ENCODE data around the gene CMIP.
"Not testable (repeated sequence)": the region's sequence is repeated elsewhere in the genome, so short reads cannot be mapped to it uniquely, and the experiment has no call there.

Gene CMIP

GRCh38 chr16:81444448-81445121 lies at the start of gene CMIP:
Gene CMIP, plus strand, starts transcription at chr16:81444808.
- peak; percentile 52 to 65 for DNase-seq (ENCODE audit: low read depth in 1 of 2, low spot score in 1 of 2)

- no peak for DNase-seq (ENCODE audit: low read depth in 1 of 2, low spot score in 1 of 2)
These were observed 49.5 kb upstream of the CMIP start for GRCh38 chr16:81394966-81395655.

- no peak for DNase-seq (ENCODE audit: low read depth in 1 of 2, low spot score in 1 of 2)
These were observed 47.3 kb upstream of the CMIP start for GRCh38 chr16:81397058-81397878.

GRCh38 chr16:81397879-81398520 lies 46.6 kb upstream of the CMIP start:
- no peak for DNase-seq (ENCODE audit: low read depth in 1 of 2, low spot score in 1 of 2)

- no peak for DNase-seq (ENCODE audit: low read depth in 1 of 2, low spot score in 1 of 2)
These were observed 44.7 kb upstream of the CMIP start for GRCh38 chr16:81399909-81400308.

GRCh38 chr16:81401035-81401950 lies 43.3 kb upstream of the CMIP start:
- no peak for DNase-seq (ENCODE audit: low read depth in 1 of 2, low spot score in 1 of 2)

- no peak for DNase-seq (ENCODE audit: low read depth in 1 of 2, low spot score in 1 of 2)
These were observed 41.4 kb upstream of the CMIP start for GRCh38 chr16:81403208-81403600.

- peak; percentile 57 to 71 for DNase-seq (ENCODE audit: low read depth in 1 of 2, low spot score in 1 of 2)
These were observed 40.8 kb upstream of the CMIP start for GRCh38 chr16:81403601-81404391.

GRCh38 chr16:81405002-81405401 lies 39.6 kb upstream of the CMIP start:
- DNase-seq (ENCODE audit: low read depth in 1 of 2, low spot score in 1 of 2): not testable (repeated sequence)

- no peak for DNase-seq (ENCODE audit: low read depth in 1 of 2, low spot score in 1 of 2)
These were observed 38.9 kb upstream of the CMIP start for GRCh38 chr16:81405702-81406113.

- no peak for DNase-seq (ENCODE audit: low read depth in 1 of 2, low spot score in 1 of 2)
These were observed 36.1 kb upstream of the CMIP start for GRCh38 chr16:81408409-81408950.

GRCh38 chr16:81409016-81409556 lies 35.5 kb upstream of the CMIP start:
- no peak for DNase-seq (ENCODE audit: low read depth in 1 of 2, low spot score in 1 of 2)

- DNase-seq (ENCODE audit: low read depth in 1 of 2, low spot score in 1 of 2): no peak
These were observed 33.8 kb upstream of the CMIP start for GRCh38 chr16:81410643-81411293.

GRCh38 chr16:81413245-81413990 lies 31.2 kb upstream of the CMIP start:
- no peak for DNase-seq (ENCODE audit: low read depth in 1 of 2, low spot score in 1 of 2)

GRCh38 chr16:81415751-81416150 lies 28.9 kb upstream of the CMIP start:
- no peak for DNase-seq (ENCODE audit: low read depth in 1 of 2, low spot score in 1 of 2)

GRCh38 chr16:81416749-81417148 lies 27.9 kb upstream of the CMIP start:
- no peak for DNase-seq (ENCODE audit: low read depth in 1 of 2, low spot score in 1 of 2)

GRCh38 chr16:81417210-81417609 lies 27.4 kb upstream of the CMIP start:
- DNase-seq (ENCODE audit: low read depth in 1 of 2, low spot score in 1 of 2): no peak

- DNase-seq (ENCODE audit: low read depth in 1 of 2, low spot score in 1 of 2): no peak
These were observed 24.8 kb upstream of the CMIP start for GRCh38 chr16:81419806-81420205.

All from activated T-helper 1 cell treated with anti-CD3 and anti-CD28 coated beads, Interleukin-2, amount 50 U/mL, for 16 hours (primary cell).